Measurements from ENCODE around the gene PSMB7. TPM values are rescaled to one million over a fixed set of nuclear protein-coding genes. Genes with fewer than 3 reads are reported as not detected.

PSMB7 gene
- total RNA-seq, 4 donors from 2014 or later = 74.7 to 181 (median 100) TPM

GRCh38 chr9:124452841-124453585 lies 37.8 kb upstream of the PSMB7 start:
- Histone ChIP-seq H3K4me3 (peak overlapping the region in 1 of 4 donors; percentile 24), H3K4me1 (peaks cover 0 to 24% (median 0%) of the 10 kb centered on the region in 4 donors), H3K9me3 (no peaks in the 10 kb centered on the region), H3K27ac (no peak overlapping the region), H3K27me3 (peaks cover 0 to 51% of the 10 kb centered on the region in 2 donors), H3K36me3 (no peaks in the 10 kb centered on the region)
- DNase-seq (ENCODE audit: low spot score in 2 of 2) = no peak
- WGBS, 2 donors = 43 to 78% methylated on average over 15 to 25 of the region's 85 CpGs
- TF ChIP-seq EP300 (IDR thresholded peaks at IDR 0.05) (no peak), CTCF (IDR thresholded peaks at IDR 0.05) (no peak), POLR2A (IDR thresholded peaks at IDR 0.05) (no peak)

- no peak overlapping the region for H3K4me3 ChIP-seq
- H3K4me1 ChIP-seq = peaks cover 0 to 24% (median 0%) of the 10 kb centered on the region in 4 donors
- TF ChIP-seq POLR2A (IDR thresholded peaks at IDR 0.05) = no peak
- TF ChIP-seq EP300 (IDR thresholded peaks at IDR 0.05) = no peak
- TF ChIP-seq CTCF (IDR thresholded peaks at IDR 0.05) = no peak
- no peaks in the 10 kb centered on the region for H3K9me3 ChIP-seq
- H3K27ac ChIP-seq = no peak overlapping the region
- H3K36me3 ChIP-seq = no peaks in the 10 kb centered on the region
- H3K27me3 ChIP-seq = peaks cover 0 to 51% of the 10 kb centered on the region in 2 donors
- WGBS, 2 donors = 79 to 86% methylated on average over 19 of the region's 19 CpGs
- DNase-seq (ENCODE audit: low spot score in 2 of 2) = no peak
Measured at GRCh38 chr9:124452326-124452725, 37.1 kb upstream of the PSMB7 start.

- H3K4me1 ChIP-seq = peaks cover 0 to 24% (median 0%) of the 10 kb centered on the region in 4 donors
- WGBS, 2 donors = 33 to 47% methylated on average over 18 to 19 of the region's 19 CpGs
- no peaks in the 10 kb centered on the region for H3K36me3 ChIP-seq
- no peak for TF ChIP-seq CTCF (IDR thresholded peaks at IDR 0.05)
- no peak for TF ChIP-seq EP300 (IDR thresholded peaks at IDR 0.05)
- TF ChIP-seq POLR2A (IDR thresholded peaks at IDR 0.05) = no peak
- DNase-seq (ENCODE audit: low spot score in 2 of 2) = no peak
- no peaks in the 10 kb centered on the region for H3K9me3 ChIP-seq
- no peak overlapping the region for H3K27ac ChIP-seq
- H3K4me3 ChIP-seq = no peak overlapping the region
- peaks cover 0 to 51% of the 10 kb centered on the region in 2 donors for H3K27me3 ChIP-seq
Measured at GRCh38 chr9:124450931-124451661, 35.9 kb upstream of the PSMB7 start.

GRCh38 chr9:124450241-124450924 lies 35.1 kb upstream of the PSMB7 start, which contains the start of gene ADGRD2:
ADGRD2 (plus strand) TSS chr9:124450451; CDS start chr9:124451667, 1,216 bp downstream.
- Histone ChIP-seq H3K27ac (no peak within 1 kb of the TSS), H3K4me3 (no peak within 1 kb of the TSS), H3K36me3 (no peaks in the 10 kb centered on the region), H3K9me3 (no peaks in the 10 kb centered on the region), H3K27me3 (peaks cover 0 to 51% of the 10 kb centered on the region in 2 donors), H3K4me1 (peaks cover 0 to 24% (median 0%) of the 10 kb centered on the region in 4 donors)
- TF ChIP-seq POLR2A (IDR thresholded peaks at IDR 0.05) (no peak), EP300 (IDR thresholded peaks at IDR 0.05) (no peak), CTCF (IDR thresholded peaks at IDR 0.05) (no peak)
- DNase-seq (ENCODE audit: low spot score in 2 of 2) = no peak
- 3 to 12% methylated on average over 19 to 39 of the region's 41 CpGs for WGBS, 2 donors
